DND-41 (cell line): ENCODE results near the gene DDX49.
"Not testable (repeated sequence)": the region's sequence is repeated elsewhere in the genome, so short reads cannot be mapped to it uniquely, and the experiment has no call there.

Experiments
- EZH2 ChIP-seq: IDR thresholded peaks from 3 replicates; pipeline ENCODE4 v1.6.1; 2012; ENCODE audit warnings: borderline replicate concordance, low read depth, mild to moderate bottlenecking, moderate library complexity, low read length, inconsistent platforms; ENCODE audit not compliant: severe bottlenecking
- TF ChIP-seq, protein P1 (sequence below): IDR thresholded peaks from 2 replicates; pipeline ENCODE4 v1.5.1; 2012; ENCODE audit warnings: borderline replicate concordance, low read length, moderate library complexity, mild to moderate bottlenecking; ENCODE audit not compliant: poor library complexity, severe bottlenecking; ENCODE audit errors: extremely low read depth

DNA sequence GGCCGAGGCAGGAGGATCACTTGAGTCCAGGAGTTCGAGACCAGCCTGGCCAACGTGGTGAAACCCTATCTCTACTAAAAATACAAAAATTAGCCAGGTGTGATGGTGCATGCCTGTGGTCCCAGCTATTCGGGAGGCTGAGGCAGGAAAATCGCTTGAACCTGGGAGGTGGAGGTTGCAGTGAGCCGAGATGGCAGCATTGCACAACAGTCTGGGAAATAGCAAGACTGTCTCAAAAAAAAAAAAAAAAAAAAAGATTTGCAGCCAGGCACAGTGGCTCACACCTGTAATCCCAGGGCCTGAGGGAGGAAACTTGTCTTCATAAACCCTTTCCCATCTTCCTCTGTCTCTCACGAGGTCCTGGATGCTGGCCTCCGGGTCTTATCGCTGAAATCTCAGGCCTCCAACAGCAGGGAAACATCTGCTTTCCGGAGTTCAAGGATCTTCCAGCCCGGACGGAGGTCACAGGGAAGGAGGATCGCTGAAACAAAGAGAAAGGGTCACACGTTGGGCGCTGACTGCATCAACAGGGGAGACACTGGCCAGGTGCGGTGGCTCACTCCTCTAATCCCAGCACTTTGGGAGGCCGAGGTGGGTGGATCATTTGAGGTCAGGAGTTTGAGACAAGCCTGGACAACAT lies 33.0 kb downstream of the DDX49 start:
- TF ChIP-seq, protein P1, sequence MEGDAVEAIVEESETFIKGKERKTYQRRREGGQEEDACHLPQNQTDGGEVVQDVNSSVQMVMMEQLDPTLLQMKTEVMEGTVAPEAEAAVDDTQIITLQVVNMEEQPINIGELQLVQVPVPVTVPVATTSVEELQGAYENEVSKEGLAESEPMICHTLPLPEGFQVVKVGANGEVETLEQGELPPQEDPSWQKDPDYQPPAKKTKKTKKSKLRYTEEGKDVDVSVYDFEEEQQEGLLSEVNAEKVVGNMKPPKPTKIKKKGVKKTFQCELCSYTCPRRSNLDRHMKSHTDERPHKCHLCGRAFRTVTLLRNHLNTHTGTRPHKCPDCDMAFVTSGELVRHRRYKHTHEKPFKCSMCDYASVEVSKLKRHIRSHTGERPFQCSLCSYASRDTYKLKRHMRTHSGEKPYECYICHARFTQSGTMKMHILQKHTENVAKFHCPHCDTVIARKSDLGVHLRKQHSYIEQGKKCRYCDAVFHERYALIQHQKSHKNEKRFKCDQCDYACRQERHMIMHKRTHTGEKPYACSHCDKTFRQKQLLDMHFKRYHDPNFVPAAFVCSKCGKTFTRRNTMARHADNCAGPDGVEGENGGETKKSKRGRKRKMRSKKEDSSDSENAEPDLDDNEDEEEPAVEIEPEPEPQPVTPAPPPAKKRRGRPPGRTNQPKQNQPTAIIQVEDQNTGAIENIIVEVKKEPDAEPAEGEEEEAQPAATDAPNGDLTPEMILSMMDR: not testable (repeated sequence)
- TF ChIP-seq EZH2: not testable (repeated sequence)
